SK-N-MC (cell line): Measurements from ENCODE around the gene NIPAL4.

Source experiments
- DNase-seq: peaks from one replicate; pipeline ENCODE4 v3.0.0-alpha.2; 2011; ENCODE audit warnings: low read depth, low spot score
- H3K27ac ChIP-seq: fragments of 200-600 bp; sonication (generic); 2 replicates; pipeline ENCODE4 v1.5.1; 2016; ENCODE audit warnings: mixed run types
- H3K36me3 ChIP-seq: fragments of 200-600 bp; sonication (generic); 2 replicates; pipeline ENCODE4 v1.6.1; 2017; ENCODE audit warnings: antibody characterized with exemption, low read length, mixed read lengths; ENCODE audit not compliant: insufficient read depth
- H3K4me3 ChIP-seq: fragments of 200-600 bp; sonication (generic); 2 replicates; pipeline ENCODE4 v1.5.1; 2016
- H3K9ac ChIP-seq: fragments of 200-600 bp; sonication (generic); 2 replicates; pipeline ENCODE4 v1.8.0; 2017; ENCODE audit warnings: mixed run types, mixed read lengths; ENCODE audit not compliant: insufficient read length
- H3K9me3 ChIP-seq: fragments of 200-600 bp; sonication (generic); 2 replicates; pipeline ENCODE4 v1.6.1; 2017; ENCODE audit warnings: low read depth, mild to moderate bottlenecking, antibody characterized with exemption, low read length, moderate library complexity, mixed read lengths
- EZH2 ChIP-seq: fragments of 200-600 bp; sonication (generic); IDR thresholded peaks from one replicate; pipeline ENCODE4 v1.6.1; 2017; ENCODE audit warnings: antibody characterized with exemption
- FOXP2 ChIP-seq: optimal IDR thresholded peaks from 2 replicates; pipeline ENCODE3; 2011; ENCODE audit warnings: mild to moderate bottlenecking, moderate library complexity; ENCODE audit not compliant: insufficient read depth; ENCODE audit errors: extremely low read length, control extremely low read depth
- POLR2AphosphoS5 ChIP-seq: IDR thresholded peaks from 2 replicates; pipeline ENCODE4 v1.6.1; 2012; ENCODE audit warnings: mild to moderate bottlenecking, low read depth, low read length, borderline replicate concordance

Gene NIPAL4

GRCh38 chr5:157456301-157456700 is 3.7 kb upstream of the NIPAL4 start:
- H3K4me3 ChIP-seq: no peak overlapping the region
- no peak overlapping the region for H3K9ac ChIP-seq
- TF ChIP-seq POLR2AphosphoS5 (no peak), EZH2 (no peak), FOXP2 (no peak)
- no peak overlapping the region for H3K27ac ChIP-seq
- H3K36me3 ChIP-seq: no peaks in the 10 kb centered on the region
- DNase-seq: no peak
- no peaks in the 10 kb centered on the region for H3K9me3 ChIP-seq

DNA sequence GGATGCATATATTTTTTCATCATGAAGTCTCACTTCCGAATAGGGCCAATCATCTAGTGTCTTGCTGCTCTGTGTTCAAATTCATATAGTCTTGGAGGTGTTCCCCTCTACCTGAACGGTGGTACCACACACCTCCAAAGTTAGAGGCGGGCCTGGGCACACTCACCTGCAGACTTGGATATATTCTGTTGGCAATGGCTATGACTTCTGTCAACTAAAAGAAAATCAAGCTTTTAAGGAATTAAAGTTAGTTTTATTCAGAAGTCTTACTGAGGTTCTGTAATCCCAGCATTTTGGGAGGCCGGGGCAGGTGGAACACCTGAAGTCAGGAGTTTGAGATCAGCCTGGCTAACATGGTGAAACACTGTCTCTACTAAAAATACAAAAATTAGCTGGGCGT is 2.6 kb upstream of the NIPAL4 start:
- H3K4me3 ChIP-seq: no peak overlapping the region
- no peak for DNase-seq
- H3K9ac ChIP-seq: no peak overlapping the region
- TF ChIP-seq EZH2 (no peak), FOXP2 (no peak), POLR2AphosphoS5 (no peak)
- H3K36me3 ChIP-seq: no peaks in the 10 kb centered on the region
- H3K9me3 ChIP-seq: no peaks in the 10 kb centered on the region
- H3K27ac ChIP-seq: no peak overlapping the region

GRCh38 chr5:157458835-157459234 is 1.2 kb upstream of the NIPAL4 start:
- no peak for TF ChIP-seq EZH2
- TF ChIP-seq POLR2AphosphoS5: no peak
- TF ChIP-seq FOXP2: no peak
- no peak overlapping the region for H3K4me3 ChIP-seq

GRCh38 chr5:157460921-157461792 is 1.1 kb downstream of the NIPAL4 start:
- H3K27ac ChIP-seq: no peak overlapping the region
- no peak for DNase-seq
- no peak overlapping the region for H3K4me3 ChIP-seq
- no peaks in the 10 kb centered on the region for H3K36me3 ChIP-seq
- no peaks in the 10 kb centered on the region for H3K9me3 ChIP-seq
- H3K9ac ChIP-seq: no peak overlapping the region
- TF ChIP-seq EZH2 (no peak), POLR2AphosphoS5 (no peak), FOXP2 (no peak)

More at GRCh38 chr5:157458835-157459234, 1.2 kb upstream of the NIPAL4 start:
- Histone ChIP-seq H3K36me3 (no peaks in the 10 kb centered on the region), H3K27ac (no peak overlapping the region), H3K9me3 (no peaks in the 10 kb centered on the region), H3K9ac (no peak overlapping the region)
- DNase-seq: no peak

GRCh38 chr5:157463081-157463480 is 3.1 kb downstream of the NIPAL4 start:
- no peak overlapping the region for H3K4me3 ChIP-seq
- no peak overlapping the region for H3K9ac ChIP-seq
- no peaks in the 10 kb centered on the region for H3K9me3 ChIP-seq
- H3K27ac ChIP-seq: no peak overlapping the region
- no peak for TF ChIP-seq FOXP2
- TF ChIP-seq EZH2: no peak
- TF ChIP-seq POLR2AphosphoS5: no peak
- no peaks in the 10 kb centered on the region for H3K36me3 ChIP-seq
- DNase-seq: no peak

- no peak for DNase-seq
- H3K9ac ChIP-seq: no peak overlapping the region
- H3K27ac ChIP-seq: no peak overlapping the region
- TF ChIP-seq EZH2 (no peak), FOXP2 (no peak), POLR2AphosphoS5 (no peak)
- no peak overlapping the region for H3K4me3 ChIP-seq
- no peaks in the 10 kb centered on the region for H3K9me3 ChIP-seq
- H3K36me3 ChIP-seq: no peaks in the 10 kb centered on the region
Observed at GRCh38 chr5:157463621-157464518, 3.9 kb downstream of the NIPAL4 start.

DNA sequence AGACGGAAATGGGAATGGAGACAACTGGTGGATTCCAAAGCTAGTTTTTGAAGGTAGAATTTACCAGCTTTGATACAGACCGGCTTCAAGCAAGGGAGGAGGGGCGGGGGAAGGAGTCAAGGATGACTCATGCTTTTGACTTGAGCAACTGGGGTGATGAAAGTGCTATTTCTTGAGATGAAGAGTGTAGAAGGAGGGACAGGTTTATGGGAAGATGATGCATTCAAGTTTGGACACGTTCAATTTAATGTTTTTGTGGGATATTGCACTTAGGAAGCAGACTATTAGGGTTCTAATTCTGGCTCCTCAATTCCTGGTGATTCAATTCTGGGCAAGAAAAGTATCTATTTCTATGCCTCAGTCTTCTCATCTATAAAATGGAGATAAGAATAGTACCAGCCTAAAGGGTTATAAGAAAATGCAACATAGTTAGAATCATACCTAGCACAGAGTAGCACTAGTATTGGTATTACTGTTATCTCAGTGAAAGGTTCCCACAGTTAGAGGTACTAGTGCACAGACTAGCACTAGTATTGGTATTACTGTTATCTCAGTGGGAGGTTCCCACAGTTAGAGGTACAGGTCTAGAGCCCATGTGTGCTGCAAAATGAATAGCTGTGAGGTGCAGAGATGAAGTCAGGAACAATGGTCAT is 4.6 kb downstream of the NIPAL4 start:
- DNase-seq: no peak
- Histone ChIP-seq H3K9ac (no peak overlapping the region), H3K4me3 (no peak overlapping the region), H3K27ac (no peak overlapping the region), H3K9me3 (no peaks in the 10 kb centered on the region), H3K36me3 (no peaks in the 10 kb centered on the region)
- TF ChIP-seq FOXP2 (no peak), POLR2AphosphoS5 (no peak), EZH2 (no peak)
